LNCaP clone FGC (cell line): ENCODE data around the gene IRF2BP2.
"Not testable (repeated sequence)": the region's sequence is repeated elsewhere in the genome, so short reads cannot be mapped to it uniquely, and the experiment has no call there.

Experiments used
- DNase-seq: peaks from one replicate; pipeline ENCODE4 v3.0.0-alpha.2; 2011; ENCODE audit warnings: low read depth
- H3K4me3 ChIP-seq: 2 replicates; pipeline ENCODE4 v1.5.1; 2011; ENCODE audit warnings: mild to moderate bottlenecking, low read depth, low read length, control low read depth
- CTCF ChIP-seq: IDR thresholded peaks from 2 replicates; pipeline ENCODE4 v1.5.1; 2012; ENCODE audit warnings: mild to moderate bottlenecking; ENCODE audit not compliant: control insufficient read depth, insufficient read depth; ENCODE audit errors: extremely low read depth

IRF2BP2 gene

GRCh38 chr1:234644928-234645327 is 35.0 kb upstream of the IRF2BP2 start:
- no peak for DNase-seq
- TF ChIP-seq CTCF, result no peak
- H3K4me3 ChIP-seq, result no peak overlapping the region

GRCh38 chr1:234643850-234644134 is 33.8 kb upstream of the IRF2BP2 start:
- no peak for TF ChIP-seq CTCF
- no peak for DNase-seq
- H3K4me3 ChIP-seq, result no peak overlapping the region

- no peak for TF ChIP-seq CTCF
- no peak for DNase-seq
Observed at GRCh38 chr1:234643111-234643849, 33.3 kb upstream of the IRF2BP2 start.

GRCh38 chr1:234642428-234642827 is 32.5 kb upstream of the IRF2BP2 start:
- TF ChIP-seq CTCF, result no peak
- no peak overlapping the region for H3K4me3 ChIP-seq
- no peak for DNase-seq

More at GRCh38 chr1:234643111-234643849, 33.3 kb upstream of the IRF2BP2 start:
- no peak overlapping the region for H3K4me3 ChIP-seq

GRCh38 chr1:234639961-234640360 is 30.0 kb upstream of the IRF2BP2 start:
- TF ChIP-seq CTCF, result no peak
- no peak overlapping the region for H3K4me3 ChIP-seq
- no peak for DNase-seq

- no peak for DNase-seq
- no peak overlapping the region for H3K4me3 ChIP-seq
- no peak for TF ChIP-seq CTCF
Observed at GRCh38 chr1:234638832-234639799, 29.1 kb upstream of the IRF2BP2 start.

- DNase-seq, H3K4me3 ChIP-seq: not testable (repeated sequence)
Observed at GRCh38 chr1:234634922-234635321, 24.9 kb upstream of the IRF2BP2 start.
